ENCODE results near the gene NUBP2.

The NUBP2 gene

GRCh38 chr16:1820096-1820945, 37.6 kb downstream of the NUBP2 start:
- no peak for DNase-seq (ENCODE audit: extremely low read depth, low read depth)
- no peak for TF ChIP-seq CTCF (IDR thresholded peaks at IDR 0.05; ENCODE audit: low read depth, low read length)

- DNase-seq (ENCODE audit: extremely low read depth, low read depth), result no peak
- TF ChIP-seq CTCF (IDR thresholded peaks at IDR 0.05; ENCODE audit: low read depth, low read length), result no peak
Observed at GRCh38 chr16:1820946-1821290, 38.2 kb downstream of the NUBP2 start.

GRCh38 chr16:1821861-1822611, 39.3 kb downstream of the NUBP2 start:
- DNase-seq (ENCODE audit: extremely low read depth, low read depth), result no peak
- no peak for TF ChIP-seq CTCF (IDR thresholded peaks at IDR 0.05; ENCODE audit: low read depth, low read length)

GRCh38 chr16:1822801-1823200, 40.0 kb downstream of the NUBP2 start:
- TF ChIP-seq CTCF (IDR thresholded peaks at IDR 0.05; ENCODE audit: low read depth, low read length), result no peak
- no peak for DNase-seq (ENCODE audit: extremely low read depth, low read depth)

GRCh38 chr16:1823821-1824220, 41.1 kb downstream of the NUBP2 start:
- no peak for TF ChIP-seq CTCF (IDR thresholded peaks at IDR 0.05; ENCODE audit: low read depth, low read length)
- no peak for DNase-seq (ENCODE audit: extremely low read depth, low read depth)

GRCh38 chr16:1825381-1825863, 42.7 kb downstream of the NUBP2 start:
- DNase-seq (ENCODE audit: extremely low read depth, low read depth), result no peak
- TF ChIP-seq CTCF (IDR thresholded peaks at IDR 0.05; ENCODE audit: low read depth, low read length), result no peak

Data from AG09319 (cell line).